Activated T-cell treated with anti-CD3 and anti-CD28 coated beads, Interleukin-2, amount 50 U/mL, for 4 hours (primary cell): ENCODE measurements around the gene XPR1. TPM values are rescaled to one million over a fixed set of nuclear protein-coding genes. Genes with fewer than 3 reads are reported as not detected.
"Not testable (repeated sequence)": the region's sequence is repeated elsewhere in the genome, so short reads cannot be mapped to it uniquely, and the experiment has no call there.

Source experiments
- ATAC-seq, 2 donors: fragments of 200-7000 bp; cut with Tn5 transposase; one replicate each; pipeline ENCODE4 v1.10.0; 2021
- DNase-seq: peaks from one replicate; pipeline ENCODE4 v3.0.0-alpha.2; 2020
- H3K27me3 Mint-ChIP-seq: one replicate; pipeline ENCODE4 v1.8.0; 2021; ENCODE audit warnings: low read depth, mixed read lengths
- H3K36me3 Mint-ChIP-seq: one replicate; pipeline ENCODE4 v1.8.0; 2022; ENCODE audit warnings: mixed read lengths; ENCODE audit not compliant: insufficient read depth
- H3K4me1 Mint-ChIP-seq: one replicate; pipeline ENCODE4 v1.8.0; 2021; ENCODE audit warnings: low read depth, mixed read lengths
- H3K4me3 Mint-ChIP-seq: one replicate; pipeline ENCODE4 v1.8.0; 2021; ENCODE audit warnings: mild to moderate bottlenecking, moderate library complexity, mixed read lengths
- H3K9me3 Mint-ChIP-seq: one replicate; pipeline ENCODE4 v1.8.0; 2021; ENCODE audit warnings: mixed read lengths
- total RNA-seq, 3 donors: library from RNA; stranded (reverse); gene quantifications; one replicate each; pipeline ENCODE4 v1.2.1, GENCODE V29; 2021

The XPR1 gene
- total RNA-seq, 3 donors from 2014 or later: 25.2 to 26.7 (median 25.8) TPM

- H3K27me3 Mint-ChIP-seq: no peaks in the 10 kb centered on the region
- DNase-seq (no peak), ATAC-seq (no peak)
- peaks cover 10% of the 10 kb centered on the region for H3K9me3 Mint-ChIP-seq
- H3K4me1 Mint-ChIP-seq: peaks cover 25% of the 10 kb centered on the region
- no peak overlapping the region for H3K4me3 Mint-ChIP-seq
- peaks cover 25% of the 10 kb centered on the region for H3K36me3 Mint-ChIP-seq
Measured at GRCh38 chr1:180849031-180849775, 217.4 kb downstream of the XPR1 start.

GRCh38 chr1:180851995-180852887 is 220.4 kb downstream of the XPR1 start:
- Mint-ChIP-seq H3K27me3 (no peaks in the 10 kb centered on the region), H3K9me3 (peaks cover 10% of the 10 kb centered on the region), H3K4me1 (peaks cover 25% of the 10 kb centered on the region), H3K4me3 (no peak overlapping the region), H3K36me3 (peaks cover 19% of the 10 kb centered on the region)
- no peak for ATAC-seq
- no peak for DNase-seq

- peaks cover 17% of the 10 kb centered on the region for H3K36me3 Mint-ChIP-seq
- peaks cover 25% of the 10 kb centered on the region for H3K4me1 Mint-ChIP-seq
- ATAC-seq (no peak), DNase-seq (no peak)
- H3K9me3 Mint-ChIP-seq: peaks cover 10% of the 10 kb centered on the region
- H3K4me3 Mint-ChIP-seq: no peak overlapping the region
- H3K27me3 Mint-ChIP-seq: no peaks in the 10 kb centered on the region
Measured at GRCh38 chr1:180854001-180854400, 222.2 kb downstream of the XPR1 start.

- DNase-seq (no peak), ATAC-seq (no peak)
- Mint-ChIP-seq H3K27me3 (no peaks in the 10 kb centered on the region), H3K36me3 (peaks cover 16% of the 10 kb centered on the region), H3K4me3 (no peak overlapping the region), H3K4me1 (peaks cover 24% of the 10 kb centered on the region), H3K9me3 (peaks cover 9% of the 10 kb centered on the region)
Measured at GRCh38 chr1:180854456-180854855, 222.6 kb downstream of the XPR1 start.

- H3K36me3 Mint-ChIP-seq, H3K27me3 Mint-ChIP-seq, H3K9me3 Mint-ChIP-seq, H3K4me1 Mint-ChIP-seq, ATAC-seq, H3K4me3 Mint-ChIP-seq, DNase-seq: not testable (repeated sequence)
Measured at GRCh38 chr1:180857947-180858725, 226.3 kb downstream of the XPR1 start.

- no peak overlapping the region for H3K4me3 Mint-ChIP-seq
- no peaks in the 10 kb centered on the region for H3K27me3 Mint-ChIP-seq
- ATAC-seq (no peak), DNase-seq (no peak)
- H3K36me3 Mint-ChIP-seq: peaks cover 6% of the 10 kb centered on the region
- no peaks in the 10 kb centered on the region for H3K4me1 Mint-ChIP-seq
- H3K9me3 Mint-ChIP-seq: no peaks in the 10 kb centered on the region
Measured at GRCh38 chr1:180859306-180859705, 227.5 kb downstream of the XPR1 start.

- Mint-ChIP-seq H3K9me3 (no peaks in the 10 kb centered on the region), H3K4me1 (no peaks in the 10 kb centered on the region), H3K27me3 (no peaks in the 10 kb centered on the region), H3K4me3 (no peak overlapping the region), H3K36me3 (peaks cover 10% of the 10 kb centered on the region)
- no peak for DNase-seq
- no peak for ATAC-seq
Measured at GRCh38 chr1:180860535-180860934, 228.7 kb downstream of the XPR1 start.

- H3K36me3 Mint-ChIP-seq: peaks cover 7% of the 10 kb centered on the region
- H3K9me3 Mint-ChIP-seq: no peaks in the 10 kb centered on the region
- no peak for DNase-seq
- H3K27me3 Mint-ChIP-seq: no peaks in the 10 kb centered on the region
- H3K4me1 Mint-ChIP-seq: no peaks in the 10 kb centered on the region
- ATAC-seq: no peak
- H3K4me3 Mint-ChIP-seq: no peak overlapping the region
Measured at GRCh38 chr1:180862305-180862704, 230.5 kb downstream of the XPR1 start.

- Mint-ChIP-seq H3K27me3 (no peaks in the 10 kb centered on the region), H3K4me1 (no peaks in the 10 kb centered on the region), H3K9me3 (no peaks in the 10 kb centered on the region), H3K4me3 (no peak overlapping the region), H3K36me3 (peaks cover 7% of the 10 kb centered on the region)
- ATAC-seq (no peak), DNase-seq (peak; percentile 4)
Measured at GRCh38 chr1:180863158-180863775, 231.4 kb downstream of the XPR1 start.

- H3K9me3 Mint-ChIP-seq: no peaks in the 10 kb centered on the region
- H3K4me3 Mint-ChIP-seq: no peak overlapping the region
- ATAC-seq: no peak
- no peak for DNase-seq
- no peaks in the 10 kb centered on the region for H3K27me3 Mint-ChIP-seq
- peaks cover 25% of the 10 kb centered on the region for H3K36me3 Mint-ChIP-seq
- H3K4me1 Mint-ChIP-seq: no peaks in the 10 kb centered on the region
Measured at GRCh38 chr1:180881806-180882509, 250.1 kb downstream of the XPR1 start.

GRCh38 chr1:180884588-180885300 is 252.9 kb downstream of the XPR1 start:
- H3K36me3 Mint-ChIP-seq: peaks cover 28% of the 10 kb centered on the region
- ATAC-seq: no peak

GRCh38 chr1:180886338-180886737 is 254.5 kb downstream of the XPR1 start:
- H3K4me3 Mint-ChIP-seq: no peak overlapping the region
- peaks cover 25% of the 10 kb centered on the region for H3K36me3 Mint-ChIP-seq
- no peaks in the 10 kb centered on the region for H3K9me3 Mint-ChIP-seq
- DNase-seq: no peak
- no peaks in the 10 kb centered on the region for H3K4me1 Mint-ChIP-seq
- no peak for ATAC-seq
- H3K27me3 Mint-ChIP-seq: no peaks in the 10 kb centered on the region

More at GRCh38 chr1:180884588-180885300, 252.9 kb downstream of the XPR1 start:
- no peaks in the 10 kb centered on the region for H3K27me3 Mint-ChIP-seq
- H3K4me1 Mint-ChIP-seq: no peaks in the 10 kb centered on the region
- H3K9me3 Mint-ChIP-seq: no peaks in the 10 kb centered on the region
- no peak for DNase-seq
- no peak overlapping the region for H3K4me3 Mint-ChIP-seq

- H3K4me1 Mint-ChIP-seq: peaks cover 3% of the 10 kb centered on the region
- ATAC-seq (no peak), DNase-seq (no peak)
- no peaks in the 10 kb centered on the region for H3K27me3 Mint-ChIP-seq
- no peaks in the 10 kb centered on the region for H3K9me3 Mint-ChIP-seq
- peaks cover 18% of the 10 kb centered on the region for H3K36me3 Mint-ChIP-seq
- H3K4me3 Mint-ChIP-seq: no peak overlapping the region
Measured at GRCh38 chr1:180887841-180888240, 256.0 kb downstream of the XPR1 start.
